ENCODE measurements around the gene KRTAP5-5. TPM values are rescaled to one million over a fixed set of nuclear protein-coding genes. Genes with fewer than 3 reads are reported as not detected.
"Not testable (repeated sequence)": the region's sequence is repeated elsewhere in the genome, so short reads cannot be mapped to it uniquely, and the experiment has no call there.

KRTAP5-5 gene, protein sequence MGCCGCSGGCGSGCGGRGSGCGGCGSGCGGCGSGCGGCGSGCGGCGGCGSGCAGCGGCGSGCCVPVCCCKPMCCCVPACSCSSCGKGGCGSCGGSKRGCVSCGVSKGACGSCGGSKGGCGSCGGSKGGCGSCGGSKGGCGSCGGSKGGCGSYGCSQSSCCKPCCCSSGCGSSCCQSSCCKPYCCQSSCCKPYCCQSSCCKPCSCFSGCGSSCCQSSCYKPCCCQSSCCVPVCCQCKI
- not detected for total RNA-seq
- long read RNA-seq, result 0 reads

DNA sequence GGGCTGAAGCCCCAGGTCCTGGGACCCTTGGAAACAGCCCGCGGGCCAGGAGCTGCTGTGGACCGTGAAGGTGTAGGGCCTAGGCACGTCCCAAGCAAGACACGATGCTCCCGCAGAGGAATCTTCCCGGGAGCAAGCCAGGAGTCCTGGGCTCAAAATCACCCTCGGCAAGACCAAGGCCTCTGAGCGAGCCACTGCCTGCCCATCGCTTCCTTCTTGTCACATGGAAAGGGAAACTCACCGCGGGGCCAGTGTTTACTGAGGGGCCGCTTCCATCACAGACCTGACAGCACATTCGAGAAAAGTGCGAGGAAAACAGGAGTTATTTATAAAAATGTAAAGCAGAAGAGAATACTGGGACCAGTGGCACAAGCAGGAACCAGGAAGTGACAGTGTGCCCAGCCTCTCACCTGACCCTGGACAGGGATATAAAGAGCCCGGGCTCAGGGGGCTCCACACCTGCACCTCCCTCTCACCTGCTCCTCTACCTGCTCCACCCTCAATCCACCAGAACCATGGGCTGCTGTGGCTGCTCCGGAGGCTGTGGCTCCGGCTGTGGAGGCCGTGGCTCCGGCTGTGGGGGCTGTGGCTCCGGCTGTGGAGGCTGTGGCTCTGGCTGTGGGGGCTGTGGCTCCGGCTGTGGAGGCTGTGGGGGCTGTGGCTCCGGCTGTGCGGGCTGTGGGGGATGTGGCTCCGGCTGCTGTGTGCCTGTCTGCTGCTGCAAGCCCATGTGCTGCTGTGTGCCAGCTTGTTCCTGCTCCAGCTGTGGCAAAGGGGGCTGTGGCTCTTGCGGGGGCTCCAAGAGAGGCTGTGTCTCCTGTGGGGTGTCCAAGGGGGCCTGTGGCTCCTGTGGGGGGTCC lies at the start of gene KRTAP5-5:
TSS of gene KRTAP5-5 (plus strand) at position 450 of the 860 bp plus-strand sequence. CDS start at position 516, 66 bp downstream.
- no peaks in the 10 kb centered on the region for H3K9me3 ChIP-seq
- no peak within 1 kb of the TSS for H3K4me3 ChIP-seq
- DNase-seq (no peak), ATAC-seq (no peak)
- H3K4me1 ChIP-seq, result no peaks in the 10 kb centered on the region
- no peaks in the 10 kb centered on the region for H3K36me3 ChIP-seq
- no peak within 1 kb of the TSS for H3K27ac ChIP-seq
- 52% methylated on average over 10 of the region's 26 CpGs for WGBS (ENCODE audit: insufficient coverage, low coverage, low lambda C conversion rate, missing lambda C conversion rate)
- intact Hi-C loops (cut with DNase I), result loop anchor here in 1 of 2 donors (10.0 kb wide), 1 partner anchor 85 kb away; no protein-coding TSS in a partner anchor
- no peaks in the 10 kb centered on the region for H3K27me3 ChIP-seq
- TF ChIP-seq, protein P1, sequence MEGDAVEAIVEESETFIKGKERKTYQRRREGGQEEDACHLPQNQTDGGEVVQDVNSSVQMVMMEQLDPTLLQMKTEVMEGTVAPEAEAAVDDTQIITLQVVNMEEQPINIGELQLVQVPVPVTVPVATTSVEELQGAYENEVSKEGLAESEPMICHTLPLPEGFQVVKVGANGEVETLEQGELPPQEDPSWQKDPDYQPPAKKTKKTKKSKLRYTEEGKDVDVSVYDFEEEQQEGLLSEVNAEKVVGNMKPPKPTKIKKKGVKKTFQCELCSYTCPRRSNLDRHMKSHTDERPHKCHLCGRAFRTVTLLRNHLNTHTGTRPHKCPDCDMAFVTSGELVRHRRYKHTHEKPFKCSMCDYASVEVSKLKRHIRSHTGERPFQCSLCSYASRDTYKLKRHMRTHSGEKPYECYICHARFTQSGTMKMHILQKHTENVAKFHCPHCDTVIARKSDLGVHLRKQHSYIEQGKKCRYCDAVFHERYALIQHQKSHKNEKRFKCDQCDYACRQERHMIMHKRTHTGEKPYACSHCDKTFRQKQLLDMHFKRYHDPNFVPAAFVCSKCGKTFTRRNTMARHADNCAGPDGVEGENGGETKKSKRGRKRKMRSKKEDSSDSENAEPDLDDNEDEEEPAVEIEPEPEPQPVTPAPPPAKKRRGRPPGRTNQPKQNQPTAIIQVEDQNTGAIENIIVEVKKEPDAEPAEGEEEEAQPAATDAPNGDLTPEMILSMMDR (IDR thresholded peaks at IDR 0.05), result no peak
- no peak for TF ChIP-seq POLR2A (IDR thresholded peaks at IDR 0.05)

DNA sequence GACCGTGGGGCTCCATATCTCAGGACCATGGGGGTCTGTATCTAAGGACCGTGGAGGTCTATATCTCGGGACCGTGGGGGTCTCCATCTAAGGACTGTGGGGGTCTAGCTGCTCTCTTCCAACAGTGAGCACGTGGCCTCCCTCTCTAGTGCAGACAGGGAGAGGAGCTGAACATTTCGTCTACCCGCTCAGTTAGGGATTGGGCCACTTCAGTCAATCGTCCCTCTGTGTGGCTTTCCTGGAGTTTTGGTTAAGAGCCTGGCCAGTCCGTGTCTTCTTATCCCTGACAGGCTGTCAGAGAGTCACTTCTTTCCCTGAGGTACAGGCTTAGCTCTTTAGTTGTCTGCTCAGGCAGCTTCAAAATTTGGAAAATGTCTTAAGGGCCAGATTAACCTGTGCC lies 47.6 kb upstream of the KRTAP5-5 start:
- DNase-seq (no peak), ATAC-seq (no peak)
- Histone ChIP-seq H3K4me1 (no peaks in the 10 kb centered on the region), H3K36me3 (no peaks in the 10 kb centered on the region), H3K27me3 (no peaks in the 10 kb centered on the region), H3K27ac (no peak overlapping the region), H3K9me3 (no peaks in the 10 kb centered on the region), H3K4me3 (no peak overlapping the region)
- 50% methylated on average over 2 of the region's 9 CpGs for WGBS (ENCODE audit: insufficient coverage, low coverage, low lambda C conversion rate, missing lambda C conversion rate)
- intact Hi-C loops (cut with DNase I), result no loop called here
- TF ChIP-seq POLR2A (IDR thresholded peaks at IDR 0.05), result no peak
- TF ChIP-seq, protein P1 (IDR thresholded peaks at IDR 0.05), result no peak

DNA sequence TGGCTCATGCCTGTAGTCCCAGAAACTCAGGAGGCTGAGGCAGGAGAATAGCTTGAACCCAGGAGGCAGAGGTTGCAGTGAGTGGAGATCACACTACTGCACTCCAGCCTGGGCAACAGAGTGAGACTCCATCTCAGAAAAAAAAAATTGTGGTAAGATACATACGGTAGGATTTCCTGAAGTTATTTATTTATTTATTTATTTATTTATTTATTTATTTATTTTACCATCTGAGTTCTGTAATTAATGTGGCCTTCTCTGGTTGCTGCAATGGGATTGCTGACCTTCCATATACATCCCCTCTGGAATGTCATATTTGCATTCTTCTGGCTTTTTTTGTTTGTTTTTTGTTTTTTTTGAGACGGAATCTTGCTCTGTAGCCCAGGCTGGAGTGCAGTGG lies 46.7 kb upstream of the KRTAP5-5 start:
- H3K36me3 ChIP-seq; H3K4me1 ChIP-seq; H3K4me3 ChIP-seq; H3K27ac ChIP-seq; DNase-seq; ATAC-seq; H3K27me3 ChIP-seq; H3K9me3 ChIP-seq; intact Hi-C loops (cut with DNase I): not testable (repeated sequence)
- WGBS (ENCODE audit: insufficient coverage, low coverage, low lambda C conversion rate, missing lambda C conversion rate), result 69% methylated on average over 2 of the region's 2 CpGs

DNA sequence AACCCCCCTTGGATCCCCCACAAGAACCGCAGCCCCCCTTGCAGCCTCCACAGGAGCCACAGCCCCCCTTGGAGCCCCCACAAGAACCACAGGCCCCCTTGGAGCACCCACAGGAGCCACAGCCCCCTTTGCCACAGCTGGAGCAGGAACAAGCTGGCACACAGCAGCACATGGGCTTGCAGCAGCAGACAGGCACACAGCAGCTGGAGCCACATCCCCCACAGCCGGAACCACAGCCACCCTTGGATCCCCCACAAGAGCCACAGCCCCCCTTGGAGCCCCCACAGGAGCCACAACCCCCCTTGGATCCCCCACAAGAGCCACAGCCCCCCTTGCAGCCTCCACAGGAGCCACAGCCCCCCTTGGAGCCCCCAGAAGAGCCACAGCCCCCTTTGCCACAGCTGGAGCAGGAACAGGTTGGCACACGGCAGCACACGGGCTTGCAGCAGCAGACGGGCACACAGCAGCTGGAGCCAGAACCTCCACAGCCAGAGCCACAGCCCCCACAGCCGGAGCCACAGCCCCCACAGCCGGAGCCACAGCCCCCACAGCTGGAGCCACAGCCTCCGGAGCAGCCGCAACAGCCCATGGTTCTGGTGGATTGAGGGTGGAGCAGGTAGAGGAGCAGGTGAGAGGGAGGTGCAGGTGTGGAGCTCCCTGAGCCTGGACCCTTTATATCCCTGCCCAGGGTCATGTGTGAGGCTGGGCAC lies 44.8 kb upstream of the KRTAP5-5 start, which contains the start of gene KRTAP5-1:
TSS of gene KRTAP5-1 (minus strand) at position 623 of the 710 bp plus-strand sequence. CDS start at position 589, 34 bp downstream.
- DNase-seq; intact Hi-C loops (cut with DNase I): not testable (repeated sequence)

DNA sequence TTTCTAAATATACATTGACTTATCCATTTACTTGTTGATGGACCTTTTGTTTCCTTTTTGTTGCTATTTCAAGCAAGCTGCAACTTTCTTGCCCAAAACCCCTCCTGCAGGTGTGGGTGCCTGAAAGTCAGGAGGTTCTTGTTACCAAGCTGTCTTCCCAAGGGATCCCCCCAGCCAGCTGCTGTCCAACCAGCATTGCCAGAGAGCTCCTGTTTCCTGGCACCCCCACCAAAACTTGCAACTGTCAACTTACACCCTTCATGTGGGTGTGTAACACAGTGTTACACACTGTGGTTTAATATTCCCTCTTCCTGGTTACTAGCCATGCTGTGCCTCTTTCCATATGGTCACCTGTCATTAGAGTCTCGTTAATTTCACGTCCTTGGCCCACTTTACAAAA lies 42.9 kb upstream of the KRTAP5-5 start:
- H3K4me3 ChIP-seq, result no peak overlapping the region
- no peaks in the 10 kb centered on the region for H3K4me1 ChIP-seq
- TF ChIP-seq, protein P1 (IDR thresholded peaks at IDR 0.05), result no peak
- TF ChIP-seq POLR2A (IDR thresholded peaks at IDR 0.05), result no peak
- H3K27ac ChIP-seq, result no peak overlapping the region
- no peaks in the 10 kb centered on the region for H3K9me3 ChIP-seq
- H3K36me3 ChIP-seq, result no peaks in the 10 kb centered on the region
- intact Hi-C loops (cut with DNase I), result no loop called here
- DNase-seq (no peak), ATAC-seq (no peak)
- 78% methylated on average over 2 of the region's 2 CpGs for WGBS (ENCODE audit: insufficient coverage, low coverage, low lambda C conversion rate, missing lambda C conversion rate)
- H3K27me3 ChIP-seq, result no peaks in the 10 kb centered on the region

More for the DNA sequence above, 44.8 kb upstream of the KRTAP5-5 start, which contains the start of gene KRTAP5-1:
- not testable (repeated sequence) for H3K27me3 ChIP-seq, H3K9me3 ChIP-seq, H3K27ac ChIP-seq, H3K4me1 ChIP-seq, H3K4me3 ChIP-seq, ATAC-seq, H3K36me3 ChIP-seq
- WGBS (ENCODE audit: insufficient coverage, low coverage, low lambda C conversion rate, missing lambda C conversion rate), result no CpG with 5 or more reads among the region's 9 CpGs

DNA sequence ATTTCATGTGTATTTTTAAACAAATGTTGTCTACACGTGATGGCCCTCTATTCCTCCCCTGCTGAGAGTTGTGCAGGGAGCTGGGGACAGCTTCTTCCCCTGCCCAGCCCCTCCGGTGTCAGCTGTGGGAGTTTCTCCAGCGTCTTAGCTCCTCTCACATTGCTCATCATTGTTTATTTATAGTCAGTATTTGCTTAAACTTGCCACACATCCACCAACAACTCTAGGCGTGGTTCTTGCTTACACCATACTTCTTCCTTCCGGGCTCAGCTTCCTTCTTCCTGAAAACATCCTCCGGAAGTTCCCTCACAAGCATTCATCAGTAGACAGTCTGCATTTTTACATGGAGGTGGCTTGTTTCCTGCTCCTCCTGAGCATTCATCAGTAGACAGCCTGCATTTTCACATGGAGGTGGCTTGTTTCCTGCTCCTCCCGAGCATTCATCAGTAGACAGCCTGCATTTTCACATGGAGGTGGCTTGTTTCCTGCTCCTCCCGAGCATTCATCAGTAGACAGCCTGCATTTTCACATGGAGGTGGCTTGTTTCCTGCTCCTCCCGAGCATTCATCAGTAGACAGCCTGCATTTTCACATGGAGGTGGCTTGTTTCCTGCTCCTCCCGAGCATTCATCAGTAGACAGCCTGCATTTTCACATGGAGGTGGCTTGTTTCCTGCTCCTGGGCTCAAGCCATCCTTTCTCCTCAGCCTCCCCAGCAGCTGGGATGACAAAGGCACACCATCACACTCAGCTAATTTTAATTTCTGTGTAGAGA lies 40.2 kb upstream of the KRTAP5-5 start:
- H3K9me3 ChIP-seq; intact Hi-C loops (cut with DNase I); H3K27ac ChIP-seq; H3K27me3 ChIP-seq; H3K4me3 ChIP-seq; DNase-seq; H3K36me3 ChIP-seq; H3K4me1 ChIP-seq: not testable (repeated sequence)
- WGBS (ENCODE audit: insufficient coverage, low coverage, low lambda C conversion rate, missing lambda C conversion rate), result 22% methylated on average over 8 of the region's 10 CpGs
- ATAC-seq, result peak; percentile 59 to 92 (median 73)

Data from right lobe of liver (tissue), 6 donors.